ENCODE measurements around the gene IFI27L1. TPM values are rescaled to one million over a fixed set of nuclear protein-coding genes. Genes with fewer than 3 reads are reported as not detected.

The IFI27L1 gene
- total RNA-seq, result 5.7 TPM

- Histone ChIP-seq H3K27me3 (ENCODE audit: control insufficient read depth in 3 of 3, insufficient read depth in 3 of 3, low read length in 3 of 3) (no peaks in the 10 kb centered on the region), H3K27ac (ENCODE audit: low read depth, low read length) (peak within 1 kb of the TSS; percentile 93), H3K4me3 (ENCODE audit: low read length in 3 of 3) (peak within 1 kb of the TSS; percentile 92 to 95 (median 92)), H3K9me3 (ENCODE audit: control insufficient read depth in 3 of 3, low read length in 3 of 3) (no peaks in the 10 kb centered on the region), H3K9ac (ENCODE audit: low read depth in 1 of 3, low read length in 3 of 3) (peak within 1 kb of the TSS; percentile 94 to 95 (median 94)), H3K36me3 (ENCODE audit: control insufficient read depth in 3 of 3, insufficient read depth in 3 of 3, low read length in 3 of 3) (peaks cover 7 to 14% (median 10%) of the 10 kb centered on the region in 3 donors), H3K4me1 (ENCODE audit: control insufficient read depth in 3 of 3, insufficient read depth in 3 of 3, low read length in 3 of 3) (peaks cover 28 to 42% (median 36%) of the 10 kb centered on the region in 3 donors)
These were observed at the start of gene IFI27L1, which contains the start of gene DDX24 for GRCh38 chr14:94080621-94081385. IFI27L1 (plus strand) TSS chr14:94081310; CDS start chr14:94096938, 15,628 bp downstream. DDX24 (minus strand) TSS chr14:94081202; CDS start chr14:94079742, 1,460 bp downstream.

DNA sequence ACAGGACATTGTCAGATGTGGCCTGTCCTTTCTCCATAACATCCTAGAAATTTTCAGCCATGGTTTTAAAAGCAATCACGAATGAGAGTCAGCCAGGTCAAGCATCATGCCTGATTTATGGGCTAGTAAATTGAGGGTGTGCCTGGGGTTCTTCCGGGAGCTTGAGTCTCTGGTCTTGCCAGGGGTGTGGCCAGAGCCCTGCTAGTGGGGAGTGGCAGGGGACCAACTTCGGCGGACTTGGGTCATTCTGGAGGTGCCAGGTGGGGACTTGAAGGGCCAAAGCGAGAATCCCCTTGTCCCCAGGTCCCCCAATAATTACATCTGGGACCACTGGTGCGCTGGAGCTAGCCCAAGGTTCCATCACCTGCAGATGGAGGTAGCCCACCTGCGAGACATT, 49.2 kb upstream of the IFI27L1 start:
- no peak overlapping the region for H3K9ac ChIP-seq (ENCODE audit: low read depth in 1 of 3, low read length in 3 of 3)
- no peaks in the 10 kb centered on the region for H3K36me3 ChIP-seq (ENCODE audit: control insufficient read depth in 3 of 3, insufficient read depth in 3 of 3, low read length in 3 of 3)
- H3K4me3 ChIP-seq (ENCODE audit: low read length in 3 of 3), result no peak overlapping the region
- no peak overlapping the region for H3K27ac ChIP-seq (ENCODE audit: low read depth, low read length)
- no peaks in the 10 kb centered on the region for H3K27me3 ChIP-seq (ENCODE audit: control insufficient read depth in 3 of 3, insufficient read depth in 3 of 3, low read length in 3 of 3)
- H3K4me1 ChIP-seq (ENCODE audit: control insufficient read depth in 3 of 3, insufficient read depth in 3 of 3, low read length in 3 of 3), result peaks cover 2 to 6% (median 3%) of the 10 kb centered on the region in 3 donors
- H3K9me3 ChIP-seq (ENCODE audit: control insufficient read depth in 3 of 3, low read length in 3 of 3), result no peaks in the 10 kb centered on the region

DNA sequence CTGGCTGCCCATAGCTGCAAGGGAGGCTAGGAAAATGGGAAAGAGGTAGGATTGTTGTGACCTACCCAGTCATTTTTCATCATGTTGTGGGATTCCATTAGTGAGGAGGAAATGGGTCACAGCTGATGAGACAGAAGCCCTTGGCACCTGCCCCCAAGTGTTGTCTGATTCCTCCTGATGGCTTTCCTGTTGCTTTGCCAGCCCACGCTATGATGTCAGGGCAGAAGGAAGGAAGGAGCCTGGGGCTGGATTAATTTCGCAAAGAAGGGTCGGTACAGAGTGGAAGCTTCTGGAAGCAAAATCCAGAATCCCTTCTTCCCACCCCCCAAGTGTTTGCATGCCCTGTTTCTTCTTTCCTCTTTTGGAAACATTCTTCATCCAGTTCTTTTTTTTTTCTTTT, 46.2 kb upstream of the IFI27L1 start:
- Histone ChIP-seq H3K4me1 (ENCODE audit: control insufficient read depth in 3 of 3, insufficient read depth in 3 of 3, low read length in 3 of 3) (peaks cover 2 to 6% (median 3%) of the 10 kb centered on the region in 3 donors), H3K36me3 (ENCODE audit: control insufficient read depth in 3 of 3, insufficient read depth in 3 of 3, low read length in 3 of 3) (no peaks in the 10 kb centered on the region), H3K4me3 (ENCODE audit: low read length in 3 of 3) (no peak overlapping the region), H3K9me3 (ENCODE audit: control insufficient read depth in 3 of 3, low read length in 3 of 3) (no peaks in the 10 kb centered on the region), H3K9ac (ENCODE audit: low read depth in 1 of 3, low read length in 3 of 3) (no peak overlapping the region), H3K27me3 (ENCODE audit: control insufficient read depth in 3 of 3, insufficient read depth in 3 of 3, low read length in 3 of 3) (no peaks in the 10 kb centered on the region), H3K27ac (ENCODE audit: low read depth, low read length) (no peak overlapping the region)

DNA sequence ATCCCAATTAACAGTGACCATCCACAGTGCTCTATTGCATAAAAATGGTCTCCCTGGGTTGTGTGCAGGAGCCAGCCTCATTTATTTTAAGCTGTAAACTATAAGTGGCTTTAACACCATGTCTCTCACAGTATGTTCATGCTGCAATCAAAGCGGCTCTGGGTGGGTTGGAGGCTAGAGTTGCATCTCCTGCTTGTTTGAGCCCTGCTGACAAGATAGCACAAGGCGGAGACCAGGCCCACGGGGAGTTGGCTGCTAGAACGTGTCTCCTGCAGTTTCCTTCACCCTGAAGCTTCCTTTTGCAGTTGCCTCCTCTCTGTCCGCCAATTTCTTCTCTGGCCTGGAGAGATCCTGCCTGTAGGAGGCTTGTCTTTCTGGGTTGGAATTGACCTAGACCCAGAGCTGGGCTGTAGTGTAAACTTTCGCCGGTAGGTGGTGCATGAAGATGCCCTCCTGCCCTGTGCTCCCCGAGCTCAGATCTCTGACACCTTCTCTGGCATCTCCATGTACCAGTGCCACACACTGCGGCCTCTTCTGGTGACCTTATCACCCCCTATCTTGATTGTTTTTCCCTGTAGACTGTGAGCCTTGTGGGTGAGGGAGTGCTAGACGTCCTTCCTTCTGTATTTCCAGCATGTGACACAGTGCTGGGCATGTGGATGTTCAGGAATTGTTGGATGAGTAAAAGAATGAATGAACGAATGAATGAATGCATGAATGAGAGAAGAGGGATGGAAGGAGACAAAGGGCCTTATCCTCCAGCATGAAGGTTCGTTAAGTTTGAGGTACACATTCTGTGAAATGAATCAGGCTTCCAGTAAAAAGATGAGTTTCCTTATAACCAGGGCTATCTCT, 44.6 kb upstream of the IFI27L1 start:
- Histone ChIP-seq H3K4me3 (ENCODE audit: low read length in 3 of 3) (no peak overlapping the region), H3K9ac (ENCODE audit: low read depth in 1 of 3, low read length in 3 of 3) (no peak overlapping the region), H3K27me3 (ENCODE audit: control insufficient read depth in 3 of 3, insufficient read depth in 3 of 3, low read length in 3 of 3) (no peaks in the 10 kb centered on the region), H3K27ac (ENCODE audit: low read depth, low read length) (no peak overlapping the region), H3K9me3 (ENCODE audit: control insufficient read depth in 3 of 3, low read length in 3 of 3) (no peaks in the 10 kb centered on the region), H3K36me3 (ENCODE audit: control insufficient read depth in 3 of 3, insufficient read depth in 3 of 3, low read length in 3 of 3) (no peaks in the 10 kb centered on the region), H3K4me1 (ENCODE audit: control insufficient read depth in 3 of 3, insufficient read depth in 3 of 3, low read length in 3 of 3) (peaks cover 3 to 6% (median 5%) of the 10 kb centered on the region in 3 donors)

GRCh38 chr14:94037954-94038353, 43.2 kb upstream of the IFI27L1 start:
- H3K4me1 ChIP-seq (ENCODE audit: control insufficient read depth in 3 of 3, insufficient read depth in 3 of 3, low read length in 3 of 3), result peaks cover 9 to 18% (median 17%) of the 10 kb centered on the region in 3 donors
- H3K27ac ChIP-seq (ENCODE audit: low read depth, low read length), result no peak overlapping the region
- no peaks in the 10 kb centered on the region for H3K27me3 ChIP-seq (ENCODE audit: control insufficient read depth in 3 of 3, insufficient read depth in 3 of 3, low read length in 3 of 3)
- H3K4me3 ChIP-seq (ENCODE audit: low read length in 3 of 3), result no peak overlapping the region
- no peaks in the 10 kb centered on the region for H3K36me3 ChIP-seq (ENCODE audit: control insufficient read depth in 3 of 3, insufficient read depth in 3 of 3, low read length in 3 of 3)
- H3K9ac ChIP-seq (ENCODE audit: low read depth in 1 of 3, low read length in 3 of 3), result no peak overlapping the region
- no peaks in the 10 kb centered on the region for H3K9me3 ChIP-seq (ENCODE audit: control insufficient read depth in 3 of 3, low read length in 3 of 3)

DNA sequence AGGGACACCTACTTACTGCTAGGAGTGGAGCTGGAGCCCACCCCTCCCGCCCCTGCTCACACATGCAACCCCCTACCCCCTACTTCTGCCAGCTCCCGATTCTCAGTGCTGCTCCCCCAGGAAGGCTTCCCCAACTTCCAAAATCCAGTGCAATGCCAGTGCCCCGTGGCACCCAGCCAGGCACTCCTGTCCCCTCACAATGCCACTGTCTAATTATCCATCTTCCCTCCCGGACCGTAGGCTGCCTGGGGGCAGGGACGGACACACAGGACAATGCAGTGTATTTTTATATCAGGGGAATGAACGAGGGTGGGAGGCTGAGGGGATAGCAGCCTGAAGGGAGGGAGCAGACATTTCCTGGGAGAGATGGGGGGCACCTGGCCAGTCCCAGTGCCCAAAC, 42.6 kb upstream of the IFI27L1 start:
- no peak overlapping the region for H3K9ac ChIP-seq (ENCODE audit: low read depth in 1 of 3, low read length in 3 of 3)
- H3K9me3 ChIP-seq (ENCODE audit: control insufficient read depth in 3 of 3, low read length in 3 of 3), result no peaks in the 10 kb centered on the region
- H3K4me3 ChIP-seq (ENCODE audit: low read length in 3 of 3), result no peak overlapping the region
- H3K4me1 ChIP-seq (ENCODE audit: control insufficient read depth in 3 of 3, insufficient read depth in 3 of 3, low read length in 3 of 3), result peaks cover 14 to 24% (median 17%) of the 10 kb centered on the region in 3 donors
- H3K27me3 ChIP-seq (ENCODE audit: control insufficient read depth in 3 of 3, insufficient read depth in 3 of 3, low read length in 3 of 3), result no peaks in the 10 kb centered on the region
- peaks cover 0 to under 1% (median 0%) of the 10 kb centered on the region in 3 donors for H3K36me3 ChIP-seq (ENCODE audit: control insufficient read depth in 3 of 3, insufficient read depth in 3 of 3, low read length in 3 of 3)
- H3K27ac ChIP-seq (ENCODE audit: low read depth, low read length), result no peak overlapping the region

- no peak overlapping the region for H3K4me3 ChIP-seq (ENCODE audit: low read length in 3 of 3)
- no peaks in the 10 kb centered on the region for H3K9me3 ChIP-seq (ENCODE audit: control insufficient read depth in 3 of 3, low read length in 3 of 3)
- peaks cover 17 to 29% (median 17%) of the 10 kb centered on the region in 3 donors for H3K4me1 ChIP-seq (ENCODE audit: control insufficient read depth in 3 of 3, insufficient read depth in 3 of 3, low read length in 3 of 3)
- peaks cover under 1 to 6% (median 3%) of the 10 kb centered on the region in 3 donors for H3K36me3 ChIP-seq (ENCODE audit: control insufficient read depth in 3 of 3, insufficient read depth in 3 of 3, low read length in 3 of 3)
- no peaks in the 10 kb centered on the region for H3K27me3 ChIP-seq (ENCODE audit: control insufficient read depth in 3 of 3, insufficient read depth in 3 of 3, low read length in 3 of 3)
- H3K9ac ChIP-seq (ENCODE audit: low read depth in 1 of 3, low read length in 3 of 3), result no peak overlapping the region
- no peak overlapping the region for H3K27ac ChIP-seq (ENCODE audit: low read depth, low read length)
These were observed 42.0 kb upstream of the IFI27L1 start for GRCh38 chr14:94038921-94039629.

DNA sequence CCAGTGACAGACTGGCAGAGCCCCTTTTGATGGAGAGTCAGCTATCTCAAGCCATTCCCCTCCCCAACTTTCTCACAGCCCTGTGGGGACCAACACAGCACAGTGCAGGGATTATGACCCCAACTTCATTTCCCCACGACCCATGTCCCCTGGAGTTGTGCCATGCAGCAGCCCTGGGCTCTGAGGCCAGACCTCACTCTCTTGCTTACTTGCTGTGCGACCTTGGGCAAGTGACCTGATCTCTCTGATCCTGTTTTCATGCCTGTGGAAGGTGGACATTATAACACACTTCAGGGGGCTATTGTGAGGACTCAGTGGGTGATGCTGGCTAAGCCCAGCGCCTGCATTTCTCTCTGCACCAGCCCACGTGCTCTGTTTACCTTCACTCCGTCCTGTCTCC, 40.9 kb upstream of the IFI27L1 start:
- Histone ChIP-seq H3K27me3 (ENCODE audit: control insufficient read depth in 3 of 3, insufficient read depth in 3 of 3, low read length in 3 of 3) (no peaks in the 10 kb centered on the region), H3K9me3 (ENCODE audit: control insufficient read depth in 3 of 3, low read length in 3 of 3) (no peaks in the 10 kb centered on the region), H3K4me1 (ENCODE audit: control insufficient read depth in 3 of 3, insufficient read depth in 3 of 3, low read length in 3 of 3) (peaks cover 17 to 30% (median 17%) of the 10 kb centered on the region in 3 donors), H3K4me3 (ENCODE audit: low read length in 3 of 3) (no peak overlapping the region), H3K27ac (ENCODE audit: low read depth, low read length) (no peak overlapping the region), H3K9ac (ENCODE audit: low read depth in 1 of 3, low read length in 3 of 3) (no peak overlapping the region), H3K36me3 (ENCODE audit: control insufficient read depth in 3 of 3, insufficient read depth in 3 of 3, low read length in 3 of 3) (peaks cover 7 to 9% (median 7%) of the 10 kb centered on the region in 3 donors)

GRCh38 chr14:94040796-94041195, 40.3 kb upstream of the IFI27L1 start:
- no peak overlapping the region for H3K27ac ChIP-seq (ENCODE audit: low read depth, low read length)
- H3K9ac ChIP-seq (ENCODE audit: low read depth in 1 of 3, low read length in 3 of 3), result no peak overlapping the region
- peaks cover 17 to 30% (median 17%) of the 10 kb centered on the region in 3 donors for H3K4me1 ChIP-seq (ENCODE audit: control insufficient read depth in 3 of 3, insufficient read depth in 3 of 3, low read length in 3 of 3)
- no peaks in the 10 kb centered on the region for H3K27me3 ChIP-seq (ENCODE audit: control insufficient read depth in 3 of 3, insufficient read depth in 3 of 3, low read length in 3 of 3)
- no peak overlapping the region for H3K4me3 ChIP-seq (ENCODE audit: low read length in 3 of 3)
- H3K9me3 ChIP-seq (ENCODE audit: control insufficient read depth in 3 of 3, low read length in 3 of 3), result no peaks in the 10 kb centered on the region
- H3K36me3 ChIP-seq (ENCODE audit: control insufficient read depth in 3 of 3, insufficient read depth in 3 of 3, low read length in 3 of 3), result peaks cover 10 to 14% (median 12%) of the 10 kb centered on the region in 3 donors

Measured in skeletal muscle tissue (tissue), 4 donors.